GM12874 (cell line): ENCODE measurements around the gene OPCML.

Experiments
- CTCF ChIP-seq: IDR thresholded peaks from 2 replicates; pipeline ENCODE4 v1.5.1; 2011; ENCODE audit warnings: low read depth, mild to moderate bottlenecking, control low read depth, low read length, moderate library complexity; ENCODE audit not compliant: insufficient read depth

The OPCML gene

GRCh38 chr11:132881622-132882021 is 650.7 kb downstream of the OPCML start:
- TF ChIP-seq CTCF, result no peak

GRCh38 chr11:132878111-132878510 is 654.2 kb downstream of the OPCML start:
- no peak for TF ChIP-seq CTCF

GRCh38 chr11:132876705-132877104 is 655.6 kb downstream of the OPCML start:
- TF ChIP-seq CTCF, result no peak

GRCh38 chr11:132876239-132876638 is 656.1 kb downstream of the OPCML start:
- TF ChIP-seq CTCF, result no peak

- no peak for TF ChIP-seq CTCF
Observed at GRCh38 chr11:132874638-132875037, 657.7 kb downstream of the OPCML start.

GRCh38 chr11:132873841-132874240 is 658.5 kb downstream of the OPCML start:
- no peak for TF ChIP-seq CTCF

- TF ChIP-seq CTCF, result no peak
Observed at GRCh38 chr11:132872211-132872610, 660.1 kb downstream of the OPCML start.
